ENCODE results near the gene SETD9.
A peak's percentile ranks its signal among the peaks of the same experiment; 100 is the strongest.

SETD9 gene

DNA sequence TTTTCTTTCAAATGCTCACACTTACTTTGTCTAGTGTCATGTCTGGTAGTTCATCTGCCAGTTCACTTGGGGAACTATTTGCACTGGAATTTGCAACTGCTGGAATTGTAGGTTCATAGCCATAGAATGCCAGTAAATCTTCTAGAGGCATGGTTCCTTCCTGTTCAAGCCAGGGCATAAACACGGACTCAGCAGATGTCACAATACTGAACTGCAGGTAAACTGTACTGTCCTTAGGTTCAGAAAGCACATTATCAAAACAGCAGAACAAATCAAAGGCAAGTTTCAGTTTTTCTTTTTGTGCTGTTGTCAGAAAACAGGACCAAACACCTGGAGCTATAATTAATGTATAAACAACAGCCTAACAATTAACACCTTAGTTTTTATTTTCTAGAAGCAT, 29.5 kb downstream of the SETD9 start:
- DNase-seq: no peak

DNA sequence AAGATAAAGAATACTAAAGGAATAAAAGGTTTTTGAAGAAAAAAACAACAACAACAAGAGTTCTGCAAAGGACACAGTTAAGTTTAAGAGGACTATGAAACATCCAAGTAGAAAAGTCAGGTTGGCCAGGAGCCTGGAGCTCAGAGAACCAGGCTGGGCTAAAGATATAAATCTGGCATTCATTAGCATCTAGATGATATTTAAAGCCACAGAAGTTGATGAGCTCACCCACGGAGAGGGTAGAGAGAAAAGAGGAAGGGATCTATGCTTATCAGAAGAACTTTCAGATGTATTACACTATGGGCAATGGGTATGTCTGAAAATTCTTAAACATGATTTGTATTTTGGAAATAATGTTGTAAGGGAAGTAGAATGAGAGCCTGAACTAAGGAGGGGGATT, 32.6 kb downstream of the SETD9 start:
- no peak for DNase-seq

- no peak for DNase-seq
Measured at GRCh38 chr5:56947052-56947451, 37.7 kb downstream of the SETD9 start.

DNA sequence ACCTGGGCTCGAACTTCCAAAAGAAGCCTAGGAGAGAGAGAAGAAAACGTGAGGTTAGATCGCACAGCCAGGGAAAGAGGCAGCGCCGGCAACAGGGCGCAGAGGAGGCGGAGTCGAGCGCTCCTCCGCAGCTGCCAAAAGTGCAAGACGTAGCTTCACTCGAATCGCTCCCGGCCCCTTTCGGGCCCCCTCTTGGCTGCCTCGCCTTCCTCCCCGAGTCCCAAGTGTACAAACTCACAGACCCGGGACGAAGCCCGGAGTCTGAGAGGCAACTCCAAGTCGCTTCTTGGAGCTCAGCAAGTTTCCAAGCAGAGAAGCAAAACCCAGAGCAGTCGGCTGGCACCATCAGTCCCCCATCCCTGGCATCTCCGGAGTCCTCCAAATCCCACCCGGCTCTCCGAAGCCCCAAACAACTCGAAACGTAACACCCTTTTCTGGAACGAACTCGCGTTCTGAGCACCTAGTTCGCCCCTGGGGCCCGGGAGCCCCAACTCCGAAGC, 41.3 kb downstream of the SETD9 start:
- DNase-seq: peak; percentile 55

- DNase-seq: peak; percentile 31
Measured at GRCh38 chr5:56951126-56951945, 41.9 kb downstream of the SETD9 start.

DNA sequence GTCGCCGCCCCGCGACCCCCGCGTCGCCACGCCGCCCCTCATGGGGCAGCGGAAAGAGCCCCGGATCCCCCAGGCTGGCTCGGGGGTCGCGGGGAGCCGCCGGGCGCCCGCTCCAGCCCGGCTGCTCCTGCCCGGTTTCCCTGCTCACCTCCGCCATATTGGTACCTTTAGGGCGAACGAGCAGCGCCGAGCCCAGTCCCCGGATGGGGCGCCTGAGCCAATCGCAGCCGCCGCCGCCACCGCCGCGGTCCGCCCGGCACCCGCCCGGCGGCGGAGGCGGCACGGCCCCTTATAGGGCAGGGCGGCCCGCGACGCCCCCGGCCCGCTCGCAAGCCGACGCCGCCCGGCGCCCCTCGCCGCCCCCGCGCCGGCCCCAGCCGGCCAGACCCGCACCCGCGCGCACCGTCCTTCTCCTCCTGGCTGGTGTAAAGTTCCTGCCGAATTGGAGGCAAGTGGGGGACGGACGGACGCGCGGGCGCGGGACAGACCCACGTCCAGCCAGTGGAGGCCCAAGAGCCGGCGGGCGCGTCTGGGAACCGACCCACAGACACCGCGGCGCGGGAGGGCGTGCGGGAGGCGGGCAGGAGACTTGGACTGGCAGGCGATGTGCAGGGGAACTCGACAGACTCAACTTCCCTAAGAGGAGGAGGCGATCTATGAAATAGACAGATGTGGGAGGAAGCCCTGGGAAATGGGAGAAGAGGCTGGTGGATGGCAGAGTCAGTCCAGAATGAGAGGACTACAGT, 42.7 kb downstream of the SETD9 start, which contains the start of gene MIER3:
Gene MIER3, minus strand, starts transcription at position 178 of the 746 bp plus-strand sequence. Its CDS starts 21 bp downstream, at position 157.
- DNase-seq: peak; percentile 82

GRCh38 chr5:56954262-56954661, 44.9 kb downstream of the SETD9 start:
- DNase-seq: no peak

- DNase-seq: no peak
Measured at GRCh38 chr5:56958595-56958994, 49.2 kb downstream of the SETD9 start.

- no peak for DNase-seq
Measured at GRCh38 chr5:56959326-56959725, 49.9 kb downstream of the SETD9 start.

- no peak for DNase-seq
Measured at GRCh38 chr5:56961746-56962145, 52.4 kb downstream of the SETD9 start.

- no peak for DNase-seq
Measured at GRCh38 chr5:56962286-56962685, 52.9 kb downstream of the SETD9 start.

DNA sequence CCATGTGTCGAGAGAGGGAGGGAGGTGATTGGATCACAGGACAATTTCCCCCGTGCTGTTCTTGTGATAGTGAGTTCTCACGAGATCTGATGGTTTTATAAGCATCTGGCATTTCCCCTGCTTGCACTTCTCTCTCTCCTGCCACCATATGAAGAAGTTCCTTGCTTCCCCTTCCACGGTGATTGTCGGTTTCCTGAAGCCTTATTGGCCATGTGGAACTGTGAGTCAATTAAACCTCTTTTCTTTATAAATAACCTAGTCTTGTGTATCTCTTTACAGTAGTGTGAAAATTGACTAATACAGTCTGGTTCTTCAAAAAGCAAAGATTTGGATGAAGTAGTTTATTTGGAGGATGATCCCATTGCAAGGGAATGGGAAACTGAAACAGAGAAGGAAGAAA, 53.9 kb downstream of the SETD9 start:
- no peak for DNase-seq

- no peak for DNase-seq
Measured at GRCh38 chr5:56964173-56964572, 54.8 kb downstream of the SETD9 start.
